GM12801 (cell line): ENCODE results near the gene CCDC57.

Experiments used
- TF ChIP-seq, protein P1 (sequence below): IDR thresholded peaks from one replicate; pipeline ENCODE4 v1.5.1; 2011; ENCODE audit warnings: control low read depth; ENCODE audit not compliant: insufficient read length; ENCODE audit errors: extremely low read depth

The CCDC57 gene

DNA sequence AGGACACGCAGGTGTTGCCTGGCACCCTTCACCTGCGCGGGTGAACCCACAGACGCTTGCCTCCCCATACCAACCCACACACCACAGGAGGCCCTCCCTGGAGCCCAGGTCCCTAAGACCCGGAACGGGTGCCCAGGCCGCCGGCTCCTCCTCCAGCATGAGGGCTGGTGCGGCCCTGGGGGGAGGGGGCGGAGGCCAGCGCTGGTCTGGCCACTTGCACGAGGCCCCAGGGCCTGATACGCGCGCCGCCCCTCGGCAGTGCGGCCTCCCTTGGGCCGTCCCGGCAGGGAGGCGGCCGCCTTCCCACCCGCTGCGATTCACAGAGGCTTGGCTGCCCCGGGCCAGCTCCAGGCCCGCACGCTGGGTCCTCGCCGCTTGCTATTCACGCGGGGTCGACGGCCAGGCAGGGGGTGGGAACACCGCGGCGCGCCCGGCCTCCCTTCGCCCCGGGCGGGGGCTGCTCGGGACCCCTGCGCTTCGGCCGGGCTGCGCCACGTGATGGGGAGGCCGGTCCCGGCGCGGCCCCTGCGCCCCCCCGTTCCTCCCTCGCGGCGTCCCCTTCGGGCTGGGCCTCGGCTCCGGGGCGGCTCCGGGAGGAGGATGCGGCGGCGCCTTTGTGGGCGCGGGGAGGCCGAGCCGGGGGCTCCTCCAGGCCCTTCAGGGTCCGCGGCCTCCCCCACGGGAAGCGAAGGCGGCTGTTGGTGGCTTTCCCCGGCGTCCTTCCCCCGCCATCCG, 115.3 kb downstream of the CCDC57 start:
- TF ChIP-seq, protein P1, sequence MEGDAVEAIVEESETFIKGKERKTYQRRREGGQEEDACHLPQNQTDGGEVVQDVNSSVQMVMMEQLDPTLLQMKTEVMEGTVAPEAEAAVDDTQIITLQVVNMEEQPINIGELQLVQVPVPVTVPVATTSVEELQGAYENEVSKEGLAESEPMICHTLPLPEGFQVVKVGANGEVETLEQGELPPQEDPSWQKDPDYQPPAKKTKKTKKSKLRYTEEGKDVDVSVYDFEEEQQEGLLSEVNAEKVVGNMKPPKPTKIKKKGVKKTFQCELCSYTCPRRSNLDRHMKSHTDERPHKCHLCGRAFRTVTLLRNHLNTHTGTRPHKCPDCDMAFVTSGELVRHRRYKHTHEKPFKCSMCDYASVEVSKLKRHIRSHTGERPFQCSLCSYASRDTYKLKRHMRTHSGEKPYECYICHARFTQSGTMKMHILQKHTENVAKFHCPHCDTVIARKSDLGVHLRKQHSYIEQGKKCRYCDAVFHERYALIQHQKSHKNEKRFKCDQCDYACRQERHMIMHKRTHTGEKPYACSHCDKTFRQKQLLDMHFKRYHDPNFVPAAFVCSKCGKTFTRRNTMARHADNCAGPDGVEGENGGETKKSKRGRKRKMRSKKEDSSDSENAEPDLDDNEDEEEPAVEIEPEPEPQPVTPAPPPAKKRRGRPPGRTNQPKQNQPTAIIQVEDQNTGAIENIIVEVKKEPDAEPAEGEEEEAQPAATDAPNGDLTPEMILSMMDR, result no peak

DNA sequence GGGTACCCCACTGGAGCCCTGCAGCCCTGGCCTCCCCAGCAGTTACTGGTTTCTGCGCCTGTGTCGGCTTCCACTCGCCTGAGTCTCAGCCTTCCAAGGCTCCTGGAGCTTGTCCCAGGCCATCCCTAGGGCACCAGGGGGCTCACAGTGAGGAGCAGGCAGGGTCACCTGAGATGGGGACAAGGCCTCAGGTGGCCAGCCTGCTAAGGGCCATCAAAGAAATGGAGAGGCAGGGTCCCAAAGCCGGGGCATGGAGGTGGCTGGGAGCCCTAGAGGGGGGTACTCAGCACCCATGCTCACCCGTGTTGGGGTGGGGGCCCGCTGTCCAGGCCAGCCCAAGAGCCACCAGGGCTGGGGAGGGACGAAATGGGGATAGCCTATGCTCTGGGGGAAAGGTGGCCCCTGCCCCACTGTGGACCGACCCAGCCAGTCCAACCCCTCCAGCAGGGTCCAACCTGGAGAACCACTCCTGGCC, 115.9 kb downstream of the CCDC57 start:
- TF ChIP-seq, protein P1, result no peak

DNA sequence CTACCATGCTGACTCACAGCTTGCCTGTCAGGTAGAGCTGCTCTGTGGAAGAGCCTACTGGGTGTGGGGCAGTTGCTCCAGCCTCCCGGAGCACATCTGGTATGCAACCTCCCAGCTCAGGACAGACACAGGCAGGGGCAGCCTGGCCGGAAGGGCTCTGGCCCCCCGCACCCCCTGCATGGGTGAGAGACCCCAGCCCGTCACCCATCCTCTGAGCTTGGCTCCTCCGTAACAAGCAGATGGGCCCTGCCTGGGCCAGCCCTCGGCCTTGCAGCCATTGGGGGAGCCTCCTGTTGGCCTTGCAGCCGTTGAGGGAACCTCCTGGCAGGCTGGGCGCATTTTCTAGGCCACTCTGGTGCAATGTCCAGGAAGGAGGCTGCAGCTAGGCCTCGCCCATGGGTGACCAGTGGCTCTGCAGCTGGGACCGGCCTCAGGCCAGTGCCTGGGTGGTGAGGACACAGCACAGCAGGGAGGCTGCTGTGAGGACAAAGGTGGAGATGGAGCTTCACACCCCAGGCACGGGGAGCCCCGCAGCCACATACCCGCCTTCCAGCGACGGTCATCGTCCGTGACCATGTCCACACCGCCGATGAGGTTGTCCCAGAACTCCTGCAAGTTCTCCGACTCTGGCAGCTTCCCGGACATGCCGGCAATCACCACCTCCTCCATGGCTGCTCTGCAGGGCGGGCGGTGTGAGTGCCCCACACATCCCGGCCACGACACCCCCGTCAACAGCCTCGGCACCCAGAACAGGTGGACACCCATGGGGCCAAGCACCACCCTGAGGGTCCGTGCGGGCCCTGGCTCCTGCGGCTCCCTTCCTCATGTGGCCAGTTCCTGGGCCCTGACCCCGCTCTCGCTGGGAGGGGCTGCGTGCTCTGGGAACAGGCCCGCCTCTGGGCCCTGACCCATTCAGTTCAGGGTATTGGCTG, 116.6 kb downstream of the CCDC57 start:
- TF ChIP-seq, protein P1, result no peak

DNA sequence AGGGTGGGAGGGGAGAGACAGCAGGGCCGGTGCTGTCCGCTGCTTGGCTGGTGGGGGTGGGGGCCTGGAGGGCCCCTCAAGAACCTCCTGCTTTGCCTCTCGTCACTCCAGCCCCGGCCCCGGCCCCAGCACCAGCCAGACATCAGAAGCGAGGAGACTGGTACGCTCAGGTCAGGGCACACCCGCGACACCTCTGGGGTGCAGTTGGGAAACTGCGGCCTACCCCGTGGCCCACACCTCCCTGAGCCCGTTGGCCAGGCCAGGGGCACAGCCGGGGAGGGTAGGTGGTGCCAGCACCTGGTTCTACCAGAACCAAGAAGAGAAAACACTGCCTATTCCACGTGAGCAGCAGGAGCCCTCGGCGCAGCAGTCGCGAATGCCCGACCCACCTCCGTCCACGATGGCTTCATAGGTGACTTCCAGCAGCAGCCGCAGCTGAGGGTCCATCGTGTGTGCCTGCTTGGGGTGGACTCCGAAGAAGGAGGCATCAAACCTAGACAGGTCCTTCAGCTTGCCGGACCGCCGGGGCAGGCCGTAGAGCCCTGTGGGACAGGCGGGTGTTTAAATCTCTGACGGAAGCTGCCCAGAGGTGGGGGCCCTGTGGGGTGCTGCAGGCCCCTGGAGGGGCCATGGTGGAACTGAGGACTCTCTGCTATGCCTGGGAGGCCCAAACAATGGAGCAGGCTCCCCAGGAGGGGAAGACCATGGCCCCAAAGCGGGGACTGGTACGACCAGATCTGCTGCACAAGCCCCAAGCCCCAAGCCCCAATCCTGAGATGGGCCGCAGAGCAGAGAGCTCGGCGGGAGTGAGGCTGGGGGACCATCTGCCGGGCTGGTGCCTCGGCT, 117.5 kb downstream of the CCDC57 start:
- TF ChIP-seq, protein P1, result no peak

DNA sequence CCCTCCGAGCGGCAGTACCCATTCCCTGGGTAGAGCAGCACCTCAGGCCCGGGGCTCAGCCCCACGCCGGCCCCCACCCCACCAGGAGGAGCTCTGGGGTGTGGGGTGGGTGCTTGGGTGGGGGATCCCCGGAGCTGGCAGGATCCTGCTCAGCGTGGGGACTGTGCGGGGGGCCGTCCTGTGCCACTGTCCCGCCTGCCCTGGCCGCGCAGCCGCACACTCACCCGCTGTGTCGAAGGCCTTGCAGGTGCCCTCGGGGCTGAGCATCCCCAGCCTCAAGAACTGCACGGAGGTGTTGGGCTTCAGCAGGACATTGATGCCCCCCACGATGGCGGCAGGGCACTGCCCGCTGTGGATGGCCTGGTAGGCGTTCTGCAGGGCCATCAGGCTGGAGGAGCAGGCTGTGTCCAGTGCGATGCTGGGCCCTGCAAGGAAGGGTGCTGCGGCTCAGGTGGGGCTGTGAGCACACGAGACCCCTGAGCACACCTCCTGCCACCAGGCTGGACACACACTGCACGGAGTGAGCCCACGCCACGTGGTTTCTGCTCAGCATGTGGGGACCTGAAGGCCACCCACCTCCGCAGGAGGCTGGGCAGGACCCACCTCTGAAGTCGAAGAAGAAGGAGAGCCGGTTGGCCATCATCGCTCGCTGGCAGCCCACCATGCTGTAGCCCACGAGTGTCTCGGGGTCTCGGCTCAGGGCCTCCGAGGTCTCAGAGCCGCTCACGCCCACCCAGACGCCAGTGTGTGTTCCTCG, 119.5 kb downstream of the CCDC57 start:
- TF ChIP-seq, protein P1, result no peak

DNA sequence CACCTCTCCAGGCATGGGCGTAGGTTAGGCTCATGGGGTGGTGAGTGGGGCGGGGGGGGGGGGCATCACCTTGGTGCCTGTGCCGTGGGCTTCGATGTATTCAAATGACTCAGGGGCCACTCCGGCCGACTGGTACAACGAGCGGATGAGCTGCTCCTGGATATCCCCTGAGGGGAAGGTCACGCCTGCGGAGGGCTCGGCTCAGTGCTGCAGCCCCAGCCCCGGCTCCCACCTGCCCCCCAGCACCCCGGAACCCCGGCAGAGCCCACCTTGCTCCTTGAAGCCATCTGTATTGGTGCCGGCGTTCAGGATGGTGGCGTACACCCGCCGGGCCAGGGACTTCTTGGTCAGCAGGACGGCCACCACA, 120.0 kb downstream of the CCDC57 start:
- TF ChIP-seq, protein P1, result no peak
